Activated CD4-positive, CD25-positive, alpha-beta regulatory T cell treated with anti-CD3 and anti-CD28 coated beads, Interleukin-2, amount 50 U/mL, for 16 hours (primary cell): ENCODE data around the gene RAMP3.
"Not testable (repeated sequence)": the region's sequence is repeated elsewhere in the genome, so short reads cannot be mapped to it uniquely, and the experiment has no call there.

Source experiments
- DNase-seq: peaks from one replicate; pipeline ENCODE4 v3.0.0-alpha.2; 2020; ENCODE audit warnings: low read depth, low spot score

Gene RAMP3

GRCh38 chr7:45132708-45133320 is 24.8 kb upstream of the RAMP3 start:
- no peak for DNase-seq

- DNase-seq = no peak
These were observed 24.2 kb upstream of the RAMP3 start for GRCh38 chr7:45133352-45133751.

GRCh38 chr7:45133877-45134276 is 23.7 kb upstream of the RAMP3 start:
- no peak for DNase-seq

- DNase-seq = peak; percentile 52
These were observed 21.2 kb upstream of the RAMP3 start for GRCh38 chr7:45136106-45137060.

GRCh38 chr7:45138433-45139267 is 18.9 kb upstream of the RAMP3 start:
- DNase-seq = no peak

GRCh38 chr7:45140827-45141226 is 16.8 kb upstream of the RAMP3 start:
- no peak for DNase-seq

GRCh38 chr7:45143616-45144015 is 14.0 kb upstream of the RAMP3 start:
- no peak for DNase-seq

GRCh38 chr7:45145881-45146280 is 11.7 kb upstream of the RAMP3 start:
- DNase-seq = no peak

GRCh38 chr7:45146531-45147379 is 10.8 kb upstream of the RAMP3 start:
- DNase-seq = no peak

GRCh38 chr7:45147858-45148652 is 9.5 kb upstream of the RAMP3 start:
- no peak for DNase-seq

- no peak for DNase-seq
These were observed 9.0 kb upstream of the RAMP3 start for GRCh38 chr7:45148653-45148973.

GRCh38 chr7:45149606-45150005 is 8.0 kb upstream of the RAMP3 start:
- no peak for DNase-seq

- no peak for DNase-seq
These were observed 7.4 kb upstream of the RAMP3 start for GRCh38 chr7:45150199-45150598.

GRCh38 chr7:45151131-45151684 is 6.4 kb upstream of the RAMP3 start:
- DNase-seq = no peak

GRCh38 chr7:45151967-45152366 is 5.6 kb upstream of the RAMP3 start:
- no peak for DNase-seq

GRCh38 chr7:45153233-45153632 is 4.4 kb upstream of the RAMP3 start:
- no peak for DNase-seq

GRCh38 chr7:45153861-45154260 is 3.7 kb upstream of the RAMP3 start:
- not testable (repeated sequence) for DNase-seq

GRCh38 chr7:45155357-45155900 is 2.2 kb upstream of the RAMP3 start:
- DNase-seq = no peak

- DNase-seq = no peak
These were observed 1.6 kb upstream of the RAMP3 start for GRCh38 chr7:45155941-45156340.
